ENCODE data around the gene JCAD.
"Not testable (repeated sequence)": the region's sequence is repeated elsewhere in the genome, so short reads cannot be mapped to it uniquely, and the experiment has no call there.

The JCAD gene

DNA sequence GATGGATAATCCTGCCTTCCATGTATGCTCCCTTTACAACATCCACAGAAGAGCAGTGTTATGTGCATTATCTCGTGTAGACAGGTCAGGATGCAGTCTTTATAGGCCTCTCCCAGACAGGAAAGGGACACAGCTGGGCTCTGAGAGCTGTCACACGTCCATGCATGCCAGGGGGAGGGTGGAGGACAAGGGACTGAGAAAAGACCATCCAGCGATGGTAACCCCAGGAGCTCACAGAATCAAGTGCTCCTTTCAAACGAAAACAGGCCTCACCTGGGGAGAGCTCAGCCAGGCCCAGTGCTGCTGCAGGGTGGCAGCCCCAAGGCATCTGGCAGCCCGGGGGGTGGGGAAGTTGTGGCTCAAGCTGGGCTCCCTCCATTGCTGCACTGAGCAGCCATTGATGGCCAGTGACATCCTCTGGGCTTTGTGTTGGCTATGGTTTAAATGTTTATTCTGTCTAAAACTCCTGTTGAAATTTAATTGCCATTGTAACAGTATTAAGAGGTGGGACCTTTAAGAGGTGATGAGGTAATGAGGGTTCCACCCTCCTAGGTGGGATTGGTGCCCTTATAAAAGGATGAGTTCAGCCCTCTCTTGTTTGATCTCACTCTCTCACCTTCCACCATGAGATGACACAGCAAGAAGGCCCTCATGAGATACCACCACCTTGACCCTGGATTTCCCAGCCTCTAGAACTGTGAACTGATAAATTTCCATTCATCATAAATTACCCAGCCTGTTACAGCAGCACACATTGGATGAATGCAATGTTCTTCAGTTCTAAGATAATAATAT lies 15.7 kb downstream of the JCAD start:
- DNase-seq, result no peak

DNA sequence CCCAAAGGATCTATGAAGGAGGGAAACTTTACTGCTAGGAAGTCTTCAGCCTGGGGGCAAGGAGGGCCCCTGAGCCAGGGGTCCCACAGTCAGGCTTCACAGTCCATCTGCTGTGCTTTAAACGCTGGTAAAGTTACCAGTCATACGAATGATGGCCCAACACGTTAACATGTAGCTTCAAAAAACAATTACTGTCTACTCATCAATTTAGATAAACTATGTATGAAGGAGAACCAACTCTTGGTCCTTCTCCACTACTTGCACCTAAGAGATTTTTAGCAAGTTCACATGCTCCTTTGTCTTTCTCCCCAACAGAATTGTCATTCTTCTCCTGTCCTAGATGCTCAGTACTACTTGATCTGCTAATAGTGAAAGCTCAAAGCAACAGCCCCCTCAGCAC lies 16.6 kb downstream of the JCAD start:
- DNase-seq, result no peak

DNA sequence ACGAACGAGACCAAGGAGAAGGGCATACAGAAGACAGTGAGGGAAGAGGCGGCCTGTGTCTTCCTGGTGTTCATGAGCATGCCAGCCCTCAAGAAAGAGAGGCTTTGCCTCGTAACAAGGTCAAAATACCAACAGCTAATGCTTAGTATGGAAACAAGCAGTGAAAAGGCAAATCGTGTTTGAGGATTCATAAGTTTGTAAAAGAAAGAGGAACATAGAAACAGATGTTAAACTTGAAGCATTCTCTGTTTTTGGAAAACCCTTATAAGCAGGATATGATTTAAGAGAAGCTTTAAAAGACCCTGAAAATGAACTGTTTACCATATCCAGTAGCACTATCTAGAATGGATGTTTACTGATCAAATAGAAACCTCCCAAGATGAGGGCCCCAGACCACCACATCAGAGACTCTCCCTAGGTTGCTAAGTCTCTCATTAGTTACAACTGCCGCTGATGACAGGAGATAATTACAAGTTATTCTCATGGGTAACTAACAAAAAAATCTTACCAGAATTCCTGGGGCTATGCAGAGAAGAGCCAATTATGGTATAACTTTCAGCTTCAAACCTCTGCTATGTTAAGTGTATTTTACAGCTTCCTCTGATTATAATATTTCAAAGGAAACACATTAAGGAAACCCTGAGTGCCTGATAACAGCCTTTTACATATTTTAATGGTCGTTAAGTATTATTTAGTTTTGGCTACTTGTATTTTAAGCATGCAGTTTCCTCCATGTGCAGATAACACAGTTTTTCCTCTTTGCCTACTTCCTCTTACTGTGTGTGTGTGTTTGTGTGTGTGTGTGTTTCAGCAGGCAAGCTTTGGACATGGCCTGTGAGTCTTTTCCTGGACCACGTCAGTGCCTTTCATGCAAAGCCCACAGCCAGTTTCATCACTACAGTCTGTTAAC lies 17.9 kb downstream of the JCAD start:
- no peak for DNase-seq

DNA sequence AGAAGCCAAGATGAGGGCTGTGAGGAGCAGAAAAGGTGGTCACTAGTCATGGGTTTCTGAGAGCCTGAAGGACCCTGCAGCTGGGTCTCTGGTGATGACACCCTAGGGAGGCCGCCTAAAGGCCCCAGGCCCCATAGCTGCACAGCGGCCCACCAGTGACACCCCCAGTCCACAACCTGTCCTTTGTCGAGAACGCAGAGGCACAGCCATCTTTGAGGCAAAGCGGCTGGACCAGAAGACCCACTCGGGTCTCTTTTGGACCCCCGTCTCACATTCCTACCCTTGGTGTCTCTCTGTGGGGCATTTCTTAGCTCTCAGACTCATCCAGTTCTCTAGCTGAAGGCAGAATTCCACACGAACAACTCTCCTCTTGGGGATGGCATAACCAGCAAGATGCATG lies 18.8 kb downstream of the JCAD start:
- DNase-seq, result no peak

DNA sequence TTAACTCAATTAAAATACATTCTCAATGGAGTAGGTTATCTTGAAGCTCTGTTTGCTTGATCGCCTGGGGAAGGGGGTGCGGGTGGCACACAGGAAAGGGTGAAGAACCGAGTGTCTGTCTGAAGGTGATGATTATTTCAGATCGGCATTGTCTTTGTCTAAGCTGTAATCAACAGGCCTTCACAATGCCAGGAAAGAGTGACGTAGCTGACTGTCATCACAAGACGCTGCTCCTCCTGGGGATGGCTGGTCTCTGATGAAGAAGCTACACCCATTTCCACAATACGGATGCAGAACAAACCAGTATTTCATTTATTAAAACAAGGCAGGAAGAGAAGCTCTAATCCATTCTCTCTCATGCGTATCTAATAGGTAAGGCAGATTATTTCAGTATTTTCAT lies 19.4 kb downstream of the JCAD start:
- DNase-seq, result no peak

DNA sequence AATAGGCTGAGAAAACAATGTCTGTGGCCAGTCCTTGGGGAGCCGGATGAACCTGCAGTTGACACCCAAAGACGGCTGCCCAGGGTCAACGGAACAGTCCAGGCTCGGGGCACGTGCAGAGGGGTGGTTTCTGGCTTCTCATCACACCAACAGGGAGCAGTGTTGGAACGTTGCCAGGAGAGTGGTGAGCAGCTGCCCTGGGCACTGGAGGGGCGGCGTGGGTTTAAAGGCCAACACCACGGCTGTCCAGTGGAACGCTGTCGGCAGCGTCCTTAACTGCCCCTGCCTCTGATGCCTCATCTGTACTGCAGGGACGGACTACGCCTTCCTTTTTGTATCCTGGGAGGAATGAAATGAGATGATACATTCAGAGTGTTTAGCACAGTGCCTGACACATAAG lies 19.8 kb downstream of the JCAD start:
- no peak for DNase-seq

DNA sequence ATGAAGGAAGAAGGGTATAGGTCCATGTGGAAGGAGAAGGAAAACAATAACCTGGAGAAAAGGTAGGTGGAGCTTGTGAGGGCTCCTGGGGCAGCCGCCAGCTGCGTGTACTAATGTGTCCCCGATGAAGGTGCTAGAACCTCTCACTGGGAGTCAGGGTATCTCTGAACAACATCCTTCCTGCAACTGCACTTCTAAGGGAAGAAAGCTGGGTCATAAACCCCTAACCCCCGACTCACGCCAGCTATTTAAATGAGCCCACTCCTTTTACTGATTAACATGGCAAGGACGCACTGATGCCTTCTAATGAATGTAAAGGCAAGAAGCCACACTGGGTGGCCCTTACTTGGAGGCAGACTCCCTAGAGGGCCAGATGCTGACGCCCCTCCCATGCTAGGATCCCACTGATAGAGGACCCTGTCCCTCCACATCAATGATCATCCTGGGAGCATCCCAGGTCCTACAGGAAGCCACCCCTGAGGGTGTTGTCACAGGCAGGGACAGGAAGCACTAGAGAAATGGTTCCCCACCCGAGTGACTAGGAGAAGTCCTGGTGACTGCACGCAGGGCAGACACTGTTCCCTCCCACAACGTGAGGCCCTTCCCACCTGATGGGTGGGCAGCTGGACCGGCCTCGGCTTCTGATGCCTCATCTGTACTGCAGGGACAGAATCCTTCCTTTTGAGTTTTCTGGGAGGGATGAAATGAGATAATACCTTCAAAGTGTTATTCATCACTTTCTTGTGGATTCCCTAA lies 20.4 kb downstream of the JCAD start:
- no peak for DNase-seq

DNA sequence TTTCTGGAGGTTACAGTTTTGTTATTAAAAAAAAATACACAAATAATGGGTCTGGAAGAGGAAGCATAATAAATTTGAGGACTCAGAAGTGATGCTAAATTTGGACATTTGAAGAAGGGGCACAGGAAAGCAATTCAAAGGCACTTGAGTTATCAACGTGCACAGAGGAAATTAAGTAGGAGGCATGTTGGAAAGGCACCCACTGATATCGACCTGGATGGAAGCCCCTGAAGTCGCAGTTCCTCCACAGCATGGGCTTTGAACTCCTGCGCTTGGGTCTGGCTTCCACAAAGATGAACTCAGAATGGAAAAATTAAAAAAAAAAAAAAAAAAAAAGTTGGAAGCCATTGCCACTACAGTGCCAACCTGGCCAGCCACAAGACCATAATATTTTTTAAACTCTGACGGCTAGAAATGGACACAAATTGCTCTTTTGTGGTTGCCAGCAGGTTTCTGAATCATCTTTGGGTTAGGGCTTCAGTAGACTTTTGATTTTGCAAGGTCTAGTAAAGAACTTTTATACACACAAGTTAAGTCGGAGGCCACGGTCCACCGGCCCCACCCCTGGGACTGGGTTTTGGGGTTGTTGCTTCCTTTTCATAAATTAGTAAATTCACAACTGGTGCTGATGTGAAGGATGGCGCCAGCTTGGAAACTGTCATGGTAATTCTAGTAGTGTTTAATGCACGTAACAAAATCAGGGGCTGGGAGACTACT lies 21.6 kb downstream of the JCAD start:
- DNase-seq, result no peak

DNA sequence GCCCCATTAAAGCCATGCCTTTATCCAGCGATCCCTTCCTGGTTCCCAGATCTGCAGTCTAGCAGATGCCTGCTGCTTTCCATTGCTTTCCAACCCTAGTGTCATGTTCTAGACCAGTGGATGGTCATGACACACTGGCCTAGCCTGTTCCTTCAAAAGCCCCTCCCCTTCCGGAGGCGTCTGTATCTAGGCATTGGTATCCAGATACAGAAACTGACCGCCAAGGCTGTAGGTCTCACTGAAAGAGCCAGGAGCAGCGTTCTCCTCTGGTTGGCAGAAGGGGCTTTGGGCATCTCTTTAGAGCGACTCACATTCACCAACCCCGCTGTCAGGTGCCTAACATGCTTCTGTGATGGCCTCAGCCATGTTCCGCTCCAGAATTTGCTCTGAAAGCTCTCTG lies 22.6 kb downstream of the JCAD start:
- no peak for DNase-seq

DNA sequence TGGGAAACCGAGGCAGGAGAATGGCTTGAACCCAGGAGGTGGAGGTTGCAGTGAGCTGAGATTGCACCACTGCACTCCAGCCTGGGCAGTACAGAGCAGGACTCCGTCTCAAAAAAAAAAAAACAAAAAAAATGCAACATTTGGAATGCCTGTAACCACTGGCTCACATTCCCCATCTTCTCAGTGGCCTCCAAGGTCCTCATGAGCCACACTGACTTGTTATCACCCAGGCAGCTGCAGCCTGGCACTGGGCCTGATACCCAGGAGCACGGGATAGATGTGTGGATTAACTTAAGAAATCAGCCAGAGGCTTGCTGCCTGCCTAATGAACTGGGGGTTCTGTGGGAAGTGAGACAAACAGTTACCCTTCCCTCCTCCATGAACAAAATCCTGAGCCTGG lies 23.0 kb downstream of the JCAD start:
- DNase-seq, result no peak

DNA sequence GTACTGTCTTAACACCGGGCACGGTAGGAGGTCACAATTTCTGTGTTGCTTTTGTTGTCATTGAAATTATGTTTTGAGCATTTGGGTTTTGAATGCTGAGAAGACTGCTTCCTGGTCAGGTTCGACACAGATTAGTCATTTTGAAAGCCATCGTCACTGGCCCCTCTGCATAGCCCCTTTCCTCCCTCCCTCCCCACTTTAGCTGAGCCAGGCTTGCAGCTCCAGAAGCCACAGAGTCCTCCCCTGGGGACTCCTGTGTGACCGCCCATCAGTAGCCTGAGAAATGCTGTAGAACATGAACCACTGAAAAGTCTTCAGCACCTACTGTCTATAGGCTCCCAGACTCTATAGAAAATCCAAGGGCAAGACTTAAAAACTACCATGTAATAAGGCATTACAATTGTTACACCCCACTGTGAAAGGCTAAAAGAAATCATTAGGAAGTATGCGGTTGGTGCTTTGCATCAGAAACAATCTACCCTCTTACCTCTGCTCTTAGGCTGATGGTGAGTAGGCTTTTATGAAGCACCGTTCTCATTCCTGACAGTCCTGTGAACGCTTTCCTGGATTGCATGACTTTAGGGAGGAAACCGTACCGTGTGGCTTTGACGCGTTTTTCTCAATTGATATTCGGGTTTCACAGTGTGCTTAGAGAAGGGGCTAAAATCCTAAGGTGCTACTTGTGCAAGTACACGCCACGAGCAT lies 24.8 kb downstream of the JCAD start:
- DNase-seq, result no peak

DNA sequence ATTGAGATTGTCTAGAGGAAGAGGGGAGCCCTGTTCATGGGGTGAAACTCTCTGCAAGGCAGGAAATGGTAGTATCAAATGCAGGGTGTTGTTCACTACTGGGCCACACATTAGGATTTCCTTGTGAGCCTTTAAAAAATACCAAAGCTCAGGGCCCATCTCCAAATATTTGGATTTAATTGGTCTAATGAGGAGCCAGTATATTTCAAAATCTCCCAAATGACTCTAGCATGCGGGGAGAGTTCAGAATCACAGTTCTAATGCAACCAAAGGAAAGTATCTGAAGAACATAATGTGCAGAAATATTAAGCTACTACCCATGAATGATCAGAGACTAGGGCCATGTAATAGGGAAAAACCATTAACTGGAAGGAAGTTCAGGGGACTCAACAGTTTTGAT lies 27.3 kb downstream of the JCAD start:
- DNase-seq, result no peak

DNA sequence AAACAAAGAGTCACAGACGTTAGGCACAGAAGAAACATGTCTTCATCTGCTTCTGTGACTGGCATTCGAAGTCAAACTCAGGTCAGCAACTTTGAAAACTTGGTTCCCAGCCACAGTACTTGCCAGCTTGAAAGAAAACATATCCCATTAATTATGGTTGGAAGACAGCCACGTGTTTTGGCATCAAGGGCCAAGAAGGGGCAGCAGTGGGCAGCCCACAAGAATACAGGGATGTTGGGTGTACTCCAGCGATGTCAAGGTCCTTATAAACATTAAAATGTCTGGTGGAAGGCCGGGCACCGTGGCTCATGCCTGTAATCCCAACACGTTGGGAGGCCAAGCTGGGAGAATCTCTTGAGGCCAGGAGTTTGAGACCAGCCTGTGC lies 29.5 kb downstream of the JCAD start:
- no peak for DNase-seq

DNA sequence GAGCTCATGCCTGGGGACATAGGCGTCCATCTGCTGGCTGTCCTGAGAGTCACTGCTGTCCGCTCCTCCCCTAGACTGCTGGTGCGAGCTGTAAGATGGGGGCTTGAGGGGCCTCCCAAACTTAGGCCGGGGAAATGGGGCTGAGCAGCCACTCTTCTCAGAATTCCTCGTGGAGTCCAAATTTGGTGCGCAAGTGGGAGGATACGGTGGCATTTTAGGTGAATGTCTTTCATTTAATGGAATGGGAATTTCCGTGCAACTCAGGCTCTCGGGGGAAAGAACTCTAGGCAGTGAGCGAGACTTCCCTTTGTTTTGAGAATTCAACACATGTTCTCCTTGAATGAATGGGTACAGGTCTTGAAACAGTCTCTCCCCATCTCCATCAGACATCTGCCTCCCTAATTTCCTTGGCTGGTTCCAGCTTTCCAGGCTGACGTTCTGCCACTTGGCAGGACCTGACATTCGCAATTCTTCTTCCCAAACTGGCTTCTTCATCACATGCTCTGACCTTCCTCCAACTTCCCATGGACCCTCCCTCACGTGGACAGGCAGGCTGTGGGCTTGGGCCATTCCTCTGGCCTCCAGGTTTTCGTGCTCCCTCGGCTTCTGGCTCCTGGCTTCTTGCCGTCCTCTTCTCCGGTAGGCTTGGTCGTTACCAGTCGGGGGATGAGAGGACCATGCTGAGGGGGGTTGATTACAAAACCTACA lies 30.1 kb downstream of the JCAD start:
- no peak for DNase-seq

DNA sequence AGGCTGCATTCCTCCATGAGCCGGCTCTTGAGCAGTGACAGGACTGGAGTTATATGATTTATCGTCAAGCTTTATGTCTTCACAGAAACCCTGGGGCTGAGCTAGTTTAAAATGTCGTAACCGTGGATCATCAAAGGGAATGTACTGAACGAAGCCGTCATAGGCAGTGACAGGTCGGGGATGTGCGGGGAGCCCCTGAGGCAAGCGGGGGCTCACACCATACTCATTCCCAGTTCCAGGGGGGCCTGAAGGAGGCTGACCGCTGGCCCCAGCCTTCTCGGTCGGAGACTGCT lies 30.7 kb downstream of the JCAD start:
- DNase-seq, result no peak

DNA sequence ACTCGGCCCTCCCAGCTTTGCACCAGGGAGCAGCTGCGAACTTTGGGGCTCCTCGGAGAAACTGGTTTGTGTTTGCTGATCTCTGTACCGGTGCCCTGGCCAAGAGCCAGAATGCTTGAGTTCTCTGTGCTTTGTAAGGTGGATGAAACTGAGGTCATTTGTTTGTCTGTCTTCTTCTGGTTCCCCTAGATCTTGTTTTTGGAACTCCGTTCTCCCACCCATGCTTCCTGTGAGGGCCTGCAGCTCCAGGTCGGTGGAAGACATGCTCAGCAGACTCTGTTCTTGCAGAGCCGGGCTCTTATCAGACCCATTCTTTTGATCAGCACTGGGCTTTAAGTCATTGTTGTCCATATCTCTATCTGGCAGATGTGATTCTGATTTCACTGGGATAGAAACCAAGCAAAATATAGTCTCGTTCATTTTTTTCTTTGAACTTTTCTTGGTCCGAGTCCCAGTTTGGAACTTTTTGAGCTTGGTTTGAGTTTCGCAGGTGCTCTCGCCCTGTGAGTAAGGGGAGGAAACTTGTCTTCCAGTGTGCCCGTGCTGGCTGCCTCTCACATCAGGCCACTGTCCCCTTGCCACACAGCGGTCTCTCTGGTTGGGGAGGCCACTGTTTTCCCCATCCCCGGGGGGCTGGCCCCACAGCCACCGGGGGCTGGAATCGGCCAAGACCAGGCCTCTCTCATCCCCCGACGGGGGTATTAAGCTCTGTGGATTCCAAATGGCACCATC lies 31.2 kb downstream of the JCAD start:
- no peak for DNase-seq

DNA sequence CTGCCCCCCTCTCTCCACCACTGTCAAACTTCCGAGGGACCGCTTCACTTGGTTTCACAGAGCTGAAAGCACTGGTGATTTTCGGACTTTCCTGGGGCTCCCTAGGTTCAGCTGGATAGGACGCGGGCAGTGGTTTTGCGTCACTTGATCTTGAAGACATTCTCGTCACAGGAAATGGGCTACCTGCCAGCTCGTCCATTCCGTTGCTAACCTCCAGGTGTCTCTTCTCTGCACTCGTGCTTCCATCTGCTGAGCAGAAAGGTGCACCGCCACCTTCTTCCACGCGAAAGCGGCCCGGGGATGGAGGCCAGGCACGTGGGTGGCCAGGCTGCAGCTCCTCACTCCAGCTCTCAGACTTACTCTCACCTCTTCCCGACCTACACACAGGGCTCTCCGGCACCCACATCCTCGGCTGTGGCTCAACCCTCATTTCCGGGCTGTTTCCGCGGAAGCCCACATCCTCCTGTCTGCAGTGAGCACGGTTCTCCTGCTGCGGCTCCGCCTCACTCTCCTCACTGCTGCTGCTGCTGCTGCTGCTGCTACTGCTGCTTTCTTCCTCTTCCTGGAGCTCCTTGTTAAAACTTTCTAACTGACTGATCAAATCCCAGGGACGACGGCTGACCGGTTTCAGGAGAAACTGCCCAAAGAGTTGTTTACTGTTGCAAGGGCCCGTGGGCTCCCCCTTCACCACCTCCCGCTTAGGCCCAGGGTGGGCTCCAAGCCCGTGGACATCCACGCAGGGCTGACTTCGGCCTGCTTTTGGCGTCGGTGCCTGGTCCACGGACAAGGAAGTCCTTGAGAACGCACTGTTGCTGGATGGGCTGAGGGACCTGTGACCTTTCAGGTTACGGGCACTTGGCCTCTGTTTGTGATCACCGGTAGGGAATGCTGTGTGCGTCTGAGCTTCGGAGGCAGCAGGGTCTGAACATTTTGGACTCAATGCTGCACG lies 32.1 kb downstream of the JCAD start:
- DNase-seq, result no peak

DNA sequence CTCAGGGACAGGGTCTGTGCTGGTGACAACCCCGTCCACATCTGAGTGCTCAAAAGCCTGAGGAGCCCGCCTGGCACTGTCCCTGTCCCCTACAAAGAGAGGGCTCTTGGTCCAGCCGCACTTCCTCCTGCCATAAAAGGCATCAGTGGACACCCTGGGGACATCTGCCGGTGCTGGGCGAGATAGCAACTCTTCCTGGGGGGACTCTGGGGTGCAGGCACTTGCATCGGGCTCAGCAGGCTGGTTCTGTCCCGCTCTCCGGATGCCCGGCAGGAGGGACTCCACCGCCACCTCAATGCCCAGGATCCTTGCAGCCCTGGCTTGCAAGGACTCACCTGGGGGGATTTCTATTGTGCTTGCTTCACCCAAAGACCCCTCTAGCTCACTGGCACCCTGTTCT lies 32.8 kb downstream of the JCAD start:
- DNase-seq, result no peak

DNA sequence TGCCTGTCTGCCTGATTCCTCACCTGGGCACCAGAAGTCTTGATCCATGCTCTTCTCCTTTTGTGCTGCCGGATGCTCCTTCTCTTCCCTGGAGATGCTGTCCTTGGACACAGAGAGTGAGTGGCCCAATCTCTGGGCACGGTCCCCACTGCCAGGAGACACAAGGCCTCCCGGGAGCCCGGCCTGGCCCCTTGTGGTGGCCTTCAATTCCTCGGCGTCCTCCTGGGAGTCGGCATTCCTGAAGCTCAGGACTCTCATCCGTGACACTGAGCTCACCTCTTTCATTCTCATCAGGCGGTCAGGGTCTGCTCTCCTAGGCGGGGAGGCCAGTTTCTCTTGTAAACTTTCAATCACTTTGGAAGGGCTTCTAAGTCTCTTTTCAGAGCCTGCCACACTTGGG lies 33.3 kb downstream of the JCAD start:
- no peak for DNase-seq

DNA sequence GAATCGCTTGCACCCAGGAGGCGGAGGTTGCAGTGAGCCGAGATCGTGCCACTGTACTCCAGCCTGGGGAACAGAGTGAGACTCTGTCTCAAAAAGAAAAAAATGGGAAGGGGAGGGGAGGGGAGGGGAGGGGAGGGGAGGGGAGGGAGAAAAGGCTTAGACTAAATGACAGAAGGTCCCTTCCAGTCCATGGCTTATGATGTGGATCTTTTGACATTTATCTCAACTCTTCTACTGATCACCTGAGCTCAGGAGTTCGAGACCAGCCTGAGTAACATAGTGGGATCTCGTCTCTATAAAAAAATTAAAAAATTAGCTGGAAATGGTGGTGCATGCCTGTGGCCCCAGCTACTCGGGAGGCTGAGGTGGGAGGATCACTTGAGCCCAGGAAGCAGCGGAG lies 34.0 kb downstream of the JCAD start:
- not testable (repeated sequence) for DNase-seq
